WTC11 (cell line): ENCODE data around the gene ST8SIA4. TPM values are rescaled to one million over a fixed set of nuclear protein-coding genes. Genes with fewer than 3 reads are reported as not detected.

Experiments used
- ATAC-seq: fragments of 200-7000 bp; cut with Tn5 transposase; 2 replicates; pipeline ENCODE4 v1.10.0; 2021; ENCODE audit warnings: mild to moderate bottlenecking, moderate library complexity
- CTCF ChIA-PET: fragments of 300-600 bp; sonication (Branson Sonifier 250); formaldehyde crosslinking; loops from one replicate; lab custom pipeline; 2021; ENCODE audit warnings: antibody characterized with exemption; lab: Charles Lee
- POLR2A ChIA-PET: fragments of 350-600 bp; sonication (Branson Sonifier 250); formaldehyde crosslinking; loops from one replicate; lab custom pipeline; 2021; ENCODE audit warnings: antibody characterized with exemption; lab: Charles Lee
- DNase-seq: peaks from one replicate; pipeline ENCODE4 v3.0.0; 2021; ENCODE audit warnings: low spot score
- H3K27ac Mint-ChIP-seq: 2 replicates; pipeline ENCODE4 v1.8.0; 2021; ENCODE audit warnings: mixed read lengths
- H3K27me3 Mint-ChIP-seq: 2 replicates; pipeline ENCODE4 v1.8.0; 2021; ENCODE audit warnings: low read depth, mild to moderate bottlenecking, moderate library complexity, mixed read lengths
- H3K36me3 Mint-ChIP-seq: 2 replicates; pipeline ENCODE4 v1.8.0; 2021; ENCODE audit warnings: mixed read lengths
- H3K4me1 Mint-ChIP-seq: 2 replicates; pipeline ENCODE4 v1.8.0; 2022; ENCODE audit warnings: mixed read lengths
- H3K4me3 Mint-ChIP-seq: 2 replicates; pipeline ENCODE4 v1.8.0; 2021; ENCODE audit warnings: mild to moderate bottlenecking, moderate library complexity, mixed read lengths
- H3K9me3 Mint-ChIP-seq: 2 replicates; pipeline ENCODE4 v1.8.0; 2021; ENCODE audit warnings: mixed read lengths
- ETV6 ChIP-seq: sonication (generic); formaldehyde crosslinking; IDR thresholded peaks from 2 replicates; pipeline ENCODE4 v1.8.1; 2022; ENCODE audit warnings: mild to moderate bottlenecking, missing genetic modification reagents
- HMGA2 ChIP-seq: fragments of 250-450 bp; sonication (Bioruptor Pico); IDR thresholded peaks from 2 replicates; pipeline ENCODE4 v1.4.0; 2021; ENCODE audit warnings: mild to moderate bottlenecking, moderate library complexity
- IRF2 ChIP-seq: sonication (generic); formaldehyde crosslinking; IDR thresholded peaks from 2 replicates; pipeline ENCODE4 v1.8.0; 2022; ENCODE audit warnings: low read depth, missing genetic modification reagents, borderline replicate concordance
- NFATC4 ChIP-seq: fragments of 250-450 bp; sonication (Bioruptor Pico); IDR thresholded peaks from 2 replicates; pipeline ENCODE4 v1.9.0; 2021; ENCODE audit warnings: mild to moderate bottlenecking
- NFYB ChIP-seq: sonication (generic); formaldehyde crosslinking; conservative IDR thresholded peaks from 2 replicates; pipeline ENCODE4 v1.8.0; 2022; ENCODE audit warnings: low read depth, missing genetic modification reagents
- RELA ChIP-seq: sonication (generic); formaldehyde crosslinking; IDR thresholded peaks from 2 replicates; pipeline ENCODE4 v1.8.1; 2022; ENCODE audit warnings: missing genetic modification reagents, mild to moderate bottlenecking, borderline replicate concordance
- TEAD1 ChIP-seq: sonication (generic); formaldehyde crosslinking; IDR thresholded peaks from 2 replicates; pipeline ENCODE4 v1.8.0; 2022; ENCODE audit warnings: mild to moderate bottlenecking, missing genetic modification reagents
- ZNF121 ChIP-seq: sonication (generic); formaldehyde crosslinking; IDR thresholded peaks from 2 replicates; pipeline ENCODE4 v1.8.0; 2023; ENCODE audit warnings: missing genetic modification reagents
- total RNA-seq: library from RNA; stranded (reverse); gene quantifications from 3 replicates; pipeline ENCODE4 v1.2.3, GENCODE V29; 2021
- TF ChIP-seq, protein P1 (sequence below): fragments of 250-450 bp; sonication (Bioruptor Pico); IDR thresholded peaks from 2 replicates; pipeline ENCODE4 v1.9.0; 2021; ENCODE audit warnings: mild to moderate bottlenecking, borderline replicate concordance
- TF ChIP-seq, protein P2 (sequence below): sonication (generic); formaldehyde crosslinking; IDR thresholded peaks from 2 replicates; pipeline ENCODE4 v1.8.1; 2022; ENCODE audit warnings: low read depth, missing genetic modification reagents, borderline replicate concordance
- TF ChIP-seq, protein P3 (sequence below): sonication (generic); formaldehyde crosslinking; conservative IDR thresholded peaks from 2 replicates; pipeline ENCODE4 v1.8.1; 2022; ENCODE audit warnings: mild to moderate bottlenecking, missing genetic modification reagents
- TF ChIP-seq, protein P4 (sequence below): fragments of 250-450 bp; sonication (Bioruptor Pico); IDR thresholded peaks from 2 replicates; pipeline ENCODE4 v1.9.0; 2021; ENCODE audit warnings: mild to moderate bottlenecking
- TF ChIP-seq, protein P5 (sequence below): sonication (generic); formaldehyde crosslinking; IDR thresholded peaks from 2 replicates; pipeline ENCODE4 v1.8.0; 2022; ENCODE audit warnings: mild to moderate bottlenecking, missing genetic modification reagents
- TF ChIP-seq, protein P6 (sequence below): sonication (generic); formaldehyde crosslinking; IDR thresholded peaks from 2 replicates; pipeline ENCODE4 v1.8.1; 2023; ENCODE audit warnings: mild to moderate bottlenecking, missing genetic modification reagents, moderate library complexity
- TF ChIP-seq, protein P7 (sequence below): fragments of 250-450 bp; sonication (Bioruptor Pico); IDR thresholded peaks from 2 replicates; pipeline ENCODE4 v2.1.2; 2022; ENCODE audit warnings: mild to moderate bottlenecking, moderate library complexity

ST8SIA4 gene
- total RNA-seq, 1 experiment from 2014 or later: 1.3 TPM

DNA sequence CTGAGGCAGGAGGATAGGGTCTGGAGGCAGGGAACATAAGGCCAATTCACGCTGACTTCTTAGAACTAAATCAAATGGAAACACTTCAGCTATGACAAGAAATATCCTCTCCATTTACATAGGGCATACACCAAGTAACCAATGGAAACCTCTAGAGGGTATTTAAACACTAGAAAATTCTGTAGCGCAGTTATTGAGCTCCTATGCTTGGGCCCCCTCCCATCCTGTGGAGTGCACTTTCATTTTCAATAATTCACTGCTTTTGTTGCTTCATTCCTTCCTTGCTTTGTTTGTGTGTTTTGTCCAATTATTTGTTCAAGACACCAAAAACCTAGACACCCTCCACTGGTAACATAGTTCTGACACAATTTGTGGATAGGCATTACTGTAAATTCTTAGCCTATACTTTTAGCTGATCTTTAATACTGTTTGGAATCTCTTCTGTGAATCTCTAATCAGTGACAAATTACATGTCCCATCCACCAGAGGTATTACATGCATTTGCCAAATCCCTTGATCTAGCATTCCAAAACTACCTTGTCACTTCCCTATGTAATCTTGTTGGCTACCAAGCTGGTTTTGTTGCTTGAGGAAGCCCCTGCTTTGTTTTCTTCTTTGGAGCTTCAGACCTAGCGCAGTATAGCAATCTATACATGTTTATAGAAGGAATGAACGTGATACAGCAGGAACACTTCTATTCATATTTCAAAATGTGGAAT is 61.6 kb downstream of the ST8SIA4 start:
- POLR2A ChIA-PET: interaction anchor here (1.0 kb wide), 1 partner anchor 61 kb away, joined by 3 read pairs; the partner anchor contains the start of gene ST8SIA4
- peak; percentile 38 for ATAC-seq
- peak overlapping the region; percentile 72 for H3K27ac Mint-ChIP-seq
- DNase-seq: no peak
- H3K27me3 Mint-ChIP-seq: no peaks in the 10 kb centered on the region
- TF ChIP-seq HMGA2 (CRISPR knock-in tag) (no peak), ZNF121 (CRISPR knock-in tag) (no peak), NFATC4 (CRISPR knock-in tag) (no peak), TEAD1 (CRISPR knock-in tag) (no peak), NFYB (CRISPR knock-in tag) (no peak), IRF2 (CRISPR knock-in tag) (no peak), RELA (CRISPR knock-in tag) (no peak), ETV6 (no peak)
- TF ChIP-seq, protein P1, sequence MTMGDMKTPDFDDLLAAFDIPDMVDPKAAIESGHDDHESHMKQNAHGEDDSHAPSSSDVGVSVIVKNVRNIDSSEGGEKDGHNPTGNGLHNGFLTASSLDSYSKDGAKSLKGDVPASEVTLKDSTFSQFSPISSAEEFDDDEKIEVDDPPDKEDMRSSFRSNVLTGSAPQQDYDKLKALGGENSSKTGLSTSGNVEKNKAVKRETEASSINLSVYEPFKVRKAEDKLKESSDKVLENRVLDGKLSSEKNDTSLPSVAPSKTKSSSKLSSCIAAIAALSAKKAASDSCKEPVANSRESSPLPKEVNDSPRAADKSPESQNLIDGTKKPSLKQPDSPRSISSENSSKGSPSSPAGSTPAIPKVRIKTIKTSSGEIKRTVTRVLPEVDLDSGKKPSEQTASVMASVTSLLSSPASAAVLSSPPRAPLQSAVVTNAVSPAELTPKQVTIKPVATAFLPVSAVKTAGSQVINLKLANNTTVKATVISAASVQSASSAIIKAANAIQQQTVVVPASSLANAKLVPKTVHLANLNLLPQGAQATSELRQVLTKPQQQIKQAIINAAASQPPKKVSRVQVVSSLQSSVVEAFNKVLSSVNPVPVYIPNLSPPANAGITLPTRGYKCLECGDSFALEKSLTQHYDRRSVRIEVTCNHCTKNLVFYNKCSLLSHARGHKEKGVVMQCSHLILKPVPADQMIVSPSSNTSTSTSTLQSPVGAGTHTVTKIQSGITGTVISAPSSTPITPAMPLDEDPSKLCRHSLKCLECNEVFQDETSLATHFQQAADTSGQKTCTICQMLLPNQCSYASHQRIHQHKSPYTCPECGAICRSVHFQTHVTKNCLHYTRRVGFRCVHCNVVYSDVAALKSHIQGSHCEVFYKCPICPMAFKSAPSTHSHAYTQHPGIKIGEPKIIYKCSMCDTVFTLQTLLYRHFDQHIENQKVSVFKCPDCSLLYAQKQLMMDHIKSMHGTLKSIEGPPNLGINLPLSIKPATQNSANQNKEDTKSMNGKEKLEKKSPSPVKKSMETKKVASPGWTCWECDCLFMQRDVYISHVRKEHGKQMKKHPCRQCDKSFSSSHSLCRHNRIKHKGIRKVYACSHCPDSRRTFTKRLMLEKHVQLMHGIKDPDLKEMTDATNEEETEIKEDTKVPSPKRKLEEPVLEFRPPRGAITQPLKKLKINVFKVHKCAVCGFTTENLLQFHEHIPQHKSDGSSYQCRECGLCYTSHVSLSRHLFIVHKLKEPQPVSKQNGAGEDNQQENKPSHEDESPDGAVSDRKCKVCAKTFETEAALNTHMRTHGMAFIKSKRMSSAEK: no peak
- TF ChIP-seq, protein P2, sequence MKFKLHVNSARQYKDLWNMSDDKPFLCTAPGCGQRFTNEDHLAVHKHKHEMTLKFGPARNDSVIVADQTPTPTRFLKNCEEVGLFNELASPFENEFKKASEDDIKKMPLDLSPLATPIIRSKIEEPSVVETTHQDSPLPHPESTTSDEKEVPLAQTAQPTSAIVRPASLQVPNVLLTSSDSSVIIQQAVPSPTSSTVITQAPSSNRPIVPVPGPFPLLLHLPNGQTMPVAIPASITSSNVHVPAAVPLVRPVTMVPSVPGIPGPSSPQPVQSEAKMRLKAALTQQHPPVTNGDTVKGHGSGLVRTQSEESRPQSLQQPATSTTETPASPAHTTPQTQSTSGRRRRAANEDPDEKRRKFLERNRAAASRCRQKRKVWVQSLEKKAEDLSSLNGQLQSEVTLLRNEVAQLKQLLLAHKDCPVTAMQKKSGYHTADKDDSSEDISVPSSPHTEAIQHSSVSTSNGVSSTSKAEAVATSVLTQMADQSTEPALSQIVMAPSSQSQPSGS (CRISPR knock-in tag): no peak
- TF ChIP-seq, protein P3, sequence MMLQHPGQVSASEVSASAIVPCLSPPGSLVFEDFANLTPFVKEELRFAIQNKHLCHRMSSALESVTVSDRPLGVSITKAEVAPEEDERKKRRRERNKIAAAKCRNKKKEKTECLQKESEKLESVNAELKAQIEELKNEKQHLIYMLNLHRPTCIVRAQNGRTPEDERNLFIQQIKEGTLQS (CRISPR knock-in tag): no peak
- TF ChIP-seq, protein P4, sequence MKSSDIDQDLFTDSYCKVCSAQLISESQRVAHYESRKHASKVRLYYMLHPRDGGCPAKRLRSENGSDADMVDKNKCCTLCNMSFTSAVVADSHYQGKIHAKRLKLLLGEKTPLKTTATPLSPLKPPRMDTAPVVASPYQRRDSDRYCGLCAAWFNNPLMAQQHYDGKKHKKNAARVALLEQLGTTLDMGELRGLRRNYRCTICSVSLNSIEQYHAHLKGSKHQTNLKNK: no peak
- TF ChIP-seq, protein P5, sequence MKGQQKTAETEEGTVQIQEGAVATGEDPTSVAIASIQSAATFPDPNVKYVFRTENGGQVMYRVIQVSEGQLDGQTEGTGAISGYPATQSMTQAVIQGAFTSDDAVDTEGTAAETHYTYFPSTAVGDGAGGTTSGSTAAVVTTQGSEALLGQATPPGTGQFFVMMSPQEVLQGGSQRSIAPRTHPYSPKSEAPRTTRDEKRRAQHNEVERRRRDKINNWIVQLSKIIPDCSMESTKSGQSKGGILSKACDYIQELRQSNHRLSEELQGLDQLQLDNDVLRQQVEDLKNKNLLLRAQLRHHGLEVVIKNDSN (CRISPR knock-in tag): no peak
- TF ChIP-seq, protein P6, sequence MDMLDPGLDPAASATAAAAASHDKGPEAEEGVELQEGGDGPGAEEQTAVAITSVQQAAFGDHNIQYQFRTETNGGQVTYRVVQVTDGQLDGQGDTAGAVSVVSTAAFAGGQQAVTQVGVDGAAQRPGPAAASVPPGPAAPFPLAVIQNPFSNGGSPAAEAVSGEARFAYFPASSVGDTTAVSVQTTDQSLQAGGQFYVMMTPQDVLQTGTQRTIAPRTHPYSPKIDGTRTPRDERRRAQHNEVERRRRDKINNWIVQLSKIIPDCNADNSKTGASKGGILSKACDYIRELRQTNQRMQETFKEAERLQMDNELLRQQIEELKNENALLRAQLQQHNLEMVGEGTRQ (CRISPR knock-in tag): no peak
- TF ChIP-seq, protein P7, sequence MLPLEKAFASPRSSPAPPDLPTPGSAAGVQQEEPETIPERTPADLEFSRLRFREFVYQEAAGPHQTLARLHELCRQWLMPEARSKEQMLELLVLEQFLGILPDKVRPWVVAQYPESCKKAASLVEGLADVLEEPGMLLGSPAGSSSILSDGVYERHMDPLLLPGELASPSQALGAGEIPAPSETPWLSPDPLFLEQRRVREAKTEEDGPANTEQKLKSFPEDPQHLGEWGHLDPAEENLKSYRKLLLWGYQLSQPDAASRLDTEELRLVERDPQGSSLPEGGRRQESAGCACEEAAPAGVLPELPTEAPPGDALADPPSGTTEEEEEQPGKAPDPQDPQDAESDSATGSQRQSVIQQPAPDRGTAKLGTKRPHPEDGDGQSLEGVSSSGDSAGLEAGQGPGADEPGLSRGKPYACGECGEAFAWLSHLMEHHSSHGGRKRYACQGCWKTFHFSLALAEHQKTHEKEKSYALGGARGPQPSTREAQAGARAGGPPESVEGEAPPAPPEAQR (CRISPR knock-in tag): no peak
- TF ChIP-seq, all 79 proteins: peak for 0
- Mint-ChIP-seq H3K4me1 (peaks cover 36% of the 10 kb centered on the region), H3K36me3 (no peaks in the 10 kb centered on the region), H3K4me3 (no peak overlapping the region), H3K9me3 (no peaks in the 10 kb centered on the region)
- CTCF ChIA-PET: interaction anchor here (1.1 kb wide), 1 partner anchor 59 kb away, joined by 4 read pairs; no protein-coding TSS in a partner anchor
